Measurements from ENCODE around the gene TMEM181. TPM values are rescaled to one million over a fixed set of nuclear protein-coding genes. Genes with fewer than 3 reads are reported as not detected.
"Not testable (repeated sequence)": the region's sequence is repeated elsewhere in the genome, so short reads cannot be mapped to it uniquely, and the experiment has no call there.

The TMEM181 gene
- total RNA-seq, 2 donors from 2014 or later = 33.2 to 57.4 TPM

DNA sequence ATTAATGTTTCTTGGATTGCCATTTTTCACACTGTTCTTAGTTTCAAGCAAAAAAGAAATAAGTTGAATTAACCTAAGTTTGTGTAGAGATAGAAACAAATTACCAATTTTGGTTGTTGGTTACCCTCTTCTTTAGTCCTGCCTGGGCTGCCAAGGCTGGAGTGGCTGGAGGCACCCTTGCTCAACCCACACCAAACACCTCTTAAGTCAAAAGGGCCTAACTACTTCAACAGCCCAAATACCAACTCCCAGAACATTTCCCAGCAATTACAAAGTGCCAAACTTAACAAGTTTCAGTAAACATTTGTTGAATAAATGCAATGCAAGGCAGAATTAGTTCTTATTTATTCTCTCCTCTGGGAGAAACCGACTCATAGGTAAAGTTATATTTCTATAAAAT lies 38.1 kb upstream of the TMEM181 start:
- H3K4me3 ChIP-seq = no peak overlapping the region
- H3K36me3 ChIP-seq = no peaks in the 10 kb centered on the region
- H3K27ac ChIP-seq = no peak overlapping the region
- H3K27me3 ChIP-seq = peaks cover 6% of the 10 kb centered on the region
- H3K4me1 ChIP-seq = peaks cover 8% of the 10 kb centered on the region
- H3K9ac ChIP-seq (ENCODE audit: low read depth in 2 of 2, low read length in 2 of 2) = no peak overlapping the region
- TF ChIP-seq, protein P1, sequence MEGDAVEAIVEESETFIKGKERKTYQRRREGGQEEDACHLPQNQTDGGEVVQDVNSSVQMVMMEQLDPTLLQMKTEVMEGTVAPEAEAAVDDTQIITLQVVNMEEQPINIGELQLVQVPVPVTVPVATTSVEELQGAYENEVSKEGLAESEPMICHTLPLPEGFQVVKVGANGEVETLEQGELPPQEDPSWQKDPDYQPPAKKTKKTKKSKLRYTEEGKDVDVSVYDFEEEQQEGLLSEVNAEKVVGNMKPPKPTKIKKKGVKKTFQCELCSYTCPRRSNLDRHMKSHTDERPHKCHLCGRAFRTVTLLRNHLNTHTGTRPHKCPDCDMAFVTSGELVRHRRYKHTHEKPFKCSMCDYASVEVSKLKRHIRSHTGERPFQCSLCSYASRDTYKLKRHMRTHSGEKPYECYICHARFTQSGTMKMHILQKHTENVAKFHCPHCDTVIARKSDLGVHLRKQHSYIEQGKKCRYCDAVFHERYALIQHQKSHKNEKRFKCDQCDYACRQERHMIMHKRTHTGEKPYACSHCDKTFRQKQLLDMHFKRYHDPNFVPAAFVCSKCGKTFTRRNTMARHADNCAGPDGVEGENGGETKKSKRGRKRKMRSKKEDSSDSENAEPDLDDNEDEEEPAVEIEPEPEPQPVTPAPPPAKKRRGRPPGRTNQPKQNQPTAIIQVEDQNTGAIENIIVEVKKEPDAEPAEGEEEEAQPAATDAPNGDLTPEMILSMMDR (IDR thresholded peaks at IDR 0.05) = no peak
- intact Hi-C loops (cut with DNase I) = no loop called here
- DNase-seq = no peak
- H3K9me3 ChIP-seq = no peaks in the 10 kb centered on the region

GRCh38 chr6:158522616-158523015 lies 37.3 kb upstream of the TMEM181 start:
- intact Hi-C loops (cut with DNase I) = no loop called here
- H3K4me1 ChIP-seq = peaks cover 8% of the 10 kb centered on the region
- no peak overlapping the region for H3K27ac ChIP-seq
- no peak overlapping the region for H3K9ac ChIP-seq (ENCODE audit: low read depth in 2 of 2, low read length in 2 of 2)
- peaks cover 4% of the 10 kb centered on the region for H3K27me3 ChIP-seq
- no peak for DNase-seq
- H3K36me3 ChIP-seq = no peaks in the 10 kb centered on the region
- TF ChIP-seq, protein P1 (IDR thresholded peaks at IDR 0.05) = no peak
- H3K4me3 ChIP-seq = no peak overlapping the region
- no peaks in the 10 kb centered on the region for H3K9me3 ChIP-seq

GRCh38 chr6:158524311-158524710 lies 35.6 kb upstream of the TMEM181 start:
- peaks cover 4% of the 10 kb centered on the region for H3K27me3 ChIP-seq
- no peak for DNase-seq

GRCh38 chr6:158527858-158528257 lies 32.0 kb upstream of the TMEM181 start:
- H3K36me3 ChIP-seq; H3K9ac ChIP-seq (ENCODE audit: low read depth in 2 of 2, low read length in 2 of 2): not testable (repeated sequence)

More at GRCh38 chr6:158524311-158524710, 35.6 kb upstream of the TMEM181 start:
- Histone ChIP-seq H3K4me3 (no peak overlapping the region), H3K4me1 (no peaks in the 10 kb centered on the region), H3K9ac (ENCODE audit: low read depth in 2 of 2, low read length in 2 of 2) (no peak overlapping the region), H3K9me3 (no peaks in the 10 kb centered on the region), H3K36me3 (no peaks in the 10 kb centered on the region), H3K27ac (no peak overlapping the region)
- TF ChIP-seq, protein P1 (IDR thresholded peaks at IDR 0.05) = no peak
- intact Hi-C loops (cut with DNase I) = no loop called here

GRCh38 chr6:158528826-158529225 lies 31.1 kb upstream of the TMEM181 start:
- intact Hi-C loops (cut with DNase I) = no loop called here
- TF ChIP-seq, protein P1 (IDR thresholded peaks at IDR 0.05) = no peak

More at GRCh38 chr6:158527858-158528257, 32.0 kb upstream of the TMEM181 start:
- H3K4me3 ChIP-seq; H3K27ac ChIP-seq; H3K9me3 ChIP-seq; DNase-seq; intact Hi-C loops (cut with DNase I); H3K4me1 ChIP-seq; H3K27me3 ChIP-seq: not testable (repeated sequence)

DNA sequence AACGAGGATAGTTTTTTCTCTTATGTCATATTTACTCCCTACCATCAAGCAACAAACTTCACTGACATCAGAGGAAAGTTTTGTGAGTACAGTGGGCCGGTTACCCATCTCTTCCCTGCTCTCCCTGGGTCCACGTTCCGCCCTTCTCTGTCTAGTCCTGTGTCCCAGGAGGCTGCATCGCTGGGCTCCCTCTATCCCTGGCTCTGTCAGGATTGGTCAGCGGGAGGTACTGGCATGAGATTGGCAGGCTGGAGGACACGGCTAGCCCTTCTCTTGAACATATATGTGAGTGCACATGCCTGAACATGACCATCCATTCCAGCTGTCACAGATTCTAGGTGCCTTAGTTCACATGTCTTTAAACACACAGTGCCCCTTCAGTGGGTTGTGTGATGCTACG lies 30.3 kb upstream of the TMEM181 start:
- intact Hi-C loops (cut with DNase I) = no loop called here
- TF ChIP-seq, protein P1 (IDR thresholded peaks at IDR 0.05) = no peak
- H3K4me1 ChIP-seq = no peaks in the 10 kb centered on the region
- H3K36me3 ChIP-seq = no peaks in the 10 kb centered on the region
- no peaks in the 10 kb centered on the region for H3K27me3 ChIP-seq
- H3K9me3 ChIP-seq = no peaks in the 10 kb centered on the region
- H3K9ac ChIP-seq (ENCODE audit: low read depth in 2 of 2, low read length in 2 of 2) = no peak overlapping the region
- DNase-seq = no peak
- H3K27ac ChIP-seq = no peak overlapping the region
- no peak overlapping the region for H3K4me3 ChIP-seq

More at GRCh38 chr6:158528826-158529225, 31.1 kb upstream of the TMEM181 start:
- Histone ChIP-seq H3K4me1 (no peaks in the 10 kb centered on the region), H3K9ac (ENCODE audit: low read depth in 2 of 2, low read length in 2 of 2) (no peak overlapping the region), H3K27ac (no peak overlapping the region), H3K27me3 (peaks cover 4% of the 10 kb centered on the region), H3K36me3 (no peaks in the 10 kb centered on the region), H3K4me3 (no peak overlapping the region), H3K9me3 (no peaks in the 10 kb centered on the region)
- no peak for DNase-seq

Data from colonic mucosa (tissue), 4 donors.